HG03139 (cell line): ENCODE measurements around the gene CD38.
"Not testable (repeated sequence)": the region's sequence is repeated elsewhere in the genome, so short reads cannot be mapped to it uniquely, and the experiment has no call there.

Experiments used
- ATAC-seq: cut with Tn5 transposase; IDR thresholded peaks from one replicate; pipeline ENCODE4 v1.9.1; 2021; ENCODE audit not compliant: unreplicated experiment

CD38 gene

GRCh38 chr4:15758294-15758693 is 19.8 kb upstream of the CD38 start:
- ATAC-seq = no peak

- not testable (repeated sequence) for ATAC-seq
Observed at GRCh38 chr4:15762460-15762859, 15.7 kb upstream of the CD38 start.

- ATAC-seq = no peak
Observed at GRCh38 chr4:15765391-15765790, 12.7 kb upstream of the CD38 start.

GRCh38 chr4:15765910-15766697 is 12.0 kb upstream of the CD38 start:
- peak; percentile 82 for ATAC-seq

DNA sequence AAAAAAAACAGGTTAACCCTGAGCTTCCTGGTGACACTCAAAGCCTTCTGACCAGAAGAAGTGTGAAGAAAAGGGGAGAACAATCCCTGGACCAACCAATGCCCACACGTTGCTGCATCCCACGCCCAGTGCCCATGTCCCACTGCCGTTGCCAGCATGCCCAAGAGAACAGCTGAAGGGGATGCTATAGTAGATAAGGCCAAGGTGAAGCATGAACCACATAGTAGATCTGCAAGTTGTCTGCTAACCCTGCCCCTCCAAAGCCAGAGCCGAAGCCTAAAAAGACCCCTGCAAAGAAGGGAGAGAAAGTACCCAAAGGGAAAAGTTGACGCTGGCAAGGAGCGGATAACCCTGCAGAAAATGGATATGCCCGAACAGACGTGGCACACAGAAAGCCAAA is 11.3 kb upstream of the CD38 start:
- ATAC-seq = no peak

- ATAC-seq = no peak
Observed at GRCh38 chr4:15769202-15769601, 8.9 kb upstream of the CD38 start.

DNA sequence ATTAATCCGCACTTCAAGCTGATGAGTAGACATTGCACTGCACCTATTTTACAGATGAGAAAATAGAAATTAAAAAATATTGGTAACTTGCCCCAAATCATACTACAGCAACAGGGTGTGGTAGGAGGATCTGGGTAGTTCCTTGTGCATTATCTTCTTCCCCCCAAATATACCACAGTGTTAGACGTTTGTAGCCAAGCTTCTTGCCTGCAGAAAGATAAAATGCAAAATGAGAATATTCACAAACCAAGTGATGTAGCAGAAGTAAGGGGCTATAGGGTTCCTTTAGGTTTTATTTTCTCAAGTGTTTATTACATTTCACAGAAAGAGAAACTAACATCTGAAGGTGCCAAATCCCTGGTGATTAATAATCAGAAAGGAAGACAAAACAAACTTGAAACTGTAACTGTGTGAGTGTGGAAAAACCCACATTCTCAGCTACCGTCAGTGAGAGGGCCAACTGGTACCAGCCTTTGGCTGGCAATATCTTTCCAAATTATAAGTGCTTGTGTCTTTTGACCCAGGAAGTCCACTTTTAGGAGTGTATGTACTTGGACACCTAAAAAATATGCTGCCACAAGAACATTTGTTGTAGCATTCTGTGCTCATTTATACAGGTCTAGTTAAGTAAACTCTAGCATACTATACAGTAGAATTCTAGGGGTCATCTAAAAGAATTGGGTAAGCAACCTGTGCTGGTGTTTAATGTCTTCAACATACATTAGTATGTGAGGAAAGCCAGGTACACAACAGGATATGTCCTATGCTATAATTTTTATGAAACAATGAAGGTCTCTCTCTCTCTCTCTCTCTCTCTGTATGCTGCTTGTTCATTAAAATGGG is 6.7 kb upstream of the CD38 start:
- ATAC-seq = peak; percentile 55

GRCh38 chr4:15774020-15774420 is 4.1 kb upstream of the CD38 start:
- ATAC-seq = no peak

GRCh38 chr4:15776871-15777648 is 1.1 kb upstream of the CD38 start:
- ATAC-seq = no peak

GRCh38 chr4:15777697-15778288 is 335 bp upstream of the CD38 start:
- no peak for ATAC-seq

DNA sequence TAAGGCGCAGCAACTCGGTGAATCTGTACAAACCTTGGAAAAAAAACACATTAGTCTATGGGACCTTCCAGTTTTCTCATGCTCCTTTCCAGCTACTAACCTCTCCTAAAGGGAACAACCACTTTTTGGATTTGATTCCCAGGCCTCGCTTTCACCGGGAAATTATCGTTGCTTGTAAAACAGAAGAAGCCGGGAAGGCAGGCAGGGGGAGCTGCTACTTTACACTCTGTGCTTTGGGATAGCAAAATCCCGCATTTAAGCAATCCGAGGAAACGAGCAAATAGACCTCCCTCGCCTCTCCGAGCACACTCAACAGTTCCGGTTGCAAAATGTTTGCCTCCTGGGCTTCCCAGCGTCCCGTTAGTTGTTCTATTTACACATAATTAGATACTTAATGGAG is 1.2 kb downstream of the CD38 start:
- no peak for ATAC-seq

GRCh38 chr4:15779809-15780208 is 1.7 kb downstream of the CD38 start:
- ATAC-seq = no peak

DNA sequence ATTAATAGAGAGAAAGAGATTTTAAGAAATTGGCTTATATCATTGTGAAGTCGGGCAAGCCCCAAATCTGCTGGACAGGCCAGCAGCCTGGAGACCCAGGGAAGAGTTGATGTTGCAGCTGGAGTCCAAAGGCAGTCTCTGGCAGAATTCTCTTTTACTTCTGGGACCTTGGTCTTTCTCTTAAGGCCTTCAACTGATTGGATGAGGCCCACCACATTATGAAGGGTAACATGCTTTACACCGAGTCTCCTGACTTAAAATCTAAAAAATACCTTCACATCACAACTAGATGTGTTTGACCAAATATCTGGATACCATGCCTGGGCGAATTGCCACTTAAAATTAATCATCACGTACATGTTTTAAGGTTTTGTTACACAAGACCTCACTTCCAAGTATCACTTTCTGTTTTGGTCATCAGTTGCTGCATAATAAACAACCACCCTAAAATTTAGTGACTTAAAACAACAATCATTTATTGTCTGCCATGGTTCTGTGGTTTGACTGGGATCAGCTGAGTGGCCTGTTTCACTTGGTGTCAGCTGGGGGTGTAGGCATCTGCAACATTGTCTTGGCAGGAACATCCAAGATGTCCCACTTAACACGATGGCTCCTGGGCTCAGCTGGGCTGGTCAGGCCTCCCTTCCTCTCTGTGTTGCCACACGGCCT is 3.4 kb downstream of the CD38 start:
- no peak for ATAC-seq

DNA sequence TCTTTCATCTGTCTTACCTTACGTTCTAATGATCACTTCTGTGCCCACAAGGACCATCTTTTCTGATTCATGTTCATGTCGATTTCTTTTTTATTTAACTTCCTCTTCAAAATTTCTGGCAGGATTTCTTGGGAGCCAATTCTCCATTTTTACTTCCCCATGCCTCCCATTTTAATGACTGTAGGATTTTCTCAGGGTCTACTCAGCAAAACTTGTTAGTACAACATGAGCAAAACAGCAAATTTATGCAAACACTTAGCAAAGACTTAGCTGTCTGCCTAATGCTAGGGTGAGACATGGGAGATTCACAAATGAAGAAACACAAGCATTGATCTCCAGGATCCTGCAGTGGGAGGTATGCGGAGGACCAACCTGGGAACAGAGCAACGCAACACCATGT is 5.5 kb downstream of the CD38 start:
- no peak for ATAC-seq

- peak; percentile 80 for ATAC-seq
Observed at GRCh38 chr4:15784959-15785634, 7.0 kb downstream of the CD38 start.

DNA sequence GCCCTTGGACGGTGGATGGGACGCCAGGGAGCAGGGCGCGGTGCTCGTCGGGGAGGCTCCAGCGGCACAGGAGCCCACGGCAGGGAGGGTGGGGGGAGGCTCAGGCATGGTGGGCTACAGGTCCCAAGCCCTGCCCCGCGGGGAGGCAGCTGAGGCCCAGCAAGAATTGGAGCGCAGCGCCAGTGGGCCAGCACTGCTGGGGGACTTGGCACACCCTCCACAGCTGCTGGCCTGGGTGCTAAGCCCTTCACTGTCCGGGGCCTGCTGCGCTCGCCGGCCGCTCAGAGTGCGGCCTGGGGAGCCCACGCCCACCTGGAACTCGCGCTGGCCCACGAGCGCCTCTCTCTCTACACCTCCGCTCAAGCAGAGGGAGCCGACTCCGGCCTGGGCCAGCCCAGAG is 8.6 kb downstream of the CD38 start:
- no peak for ATAC-seq

DNA sequence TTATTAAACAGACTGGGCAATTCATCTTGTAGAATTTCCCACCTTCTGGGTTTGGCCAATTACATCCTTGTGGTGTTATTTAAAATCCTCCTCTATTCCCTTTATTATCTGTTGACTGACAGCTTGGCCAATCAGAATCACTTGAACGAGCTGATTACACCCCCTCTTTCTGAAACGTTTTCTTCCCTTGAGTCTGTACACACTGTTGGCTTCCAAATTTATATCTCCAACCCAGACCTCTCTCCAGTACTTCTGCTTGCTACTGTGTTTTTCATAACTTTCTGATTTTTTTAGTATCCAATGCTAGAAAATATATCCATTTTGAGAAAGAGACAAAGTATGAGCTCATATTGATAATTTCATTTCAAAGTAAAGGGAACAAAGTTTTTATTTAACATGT is 14.8 kb downstream of the CD38 start:
- no peak for ATAC-seq

DNA sequence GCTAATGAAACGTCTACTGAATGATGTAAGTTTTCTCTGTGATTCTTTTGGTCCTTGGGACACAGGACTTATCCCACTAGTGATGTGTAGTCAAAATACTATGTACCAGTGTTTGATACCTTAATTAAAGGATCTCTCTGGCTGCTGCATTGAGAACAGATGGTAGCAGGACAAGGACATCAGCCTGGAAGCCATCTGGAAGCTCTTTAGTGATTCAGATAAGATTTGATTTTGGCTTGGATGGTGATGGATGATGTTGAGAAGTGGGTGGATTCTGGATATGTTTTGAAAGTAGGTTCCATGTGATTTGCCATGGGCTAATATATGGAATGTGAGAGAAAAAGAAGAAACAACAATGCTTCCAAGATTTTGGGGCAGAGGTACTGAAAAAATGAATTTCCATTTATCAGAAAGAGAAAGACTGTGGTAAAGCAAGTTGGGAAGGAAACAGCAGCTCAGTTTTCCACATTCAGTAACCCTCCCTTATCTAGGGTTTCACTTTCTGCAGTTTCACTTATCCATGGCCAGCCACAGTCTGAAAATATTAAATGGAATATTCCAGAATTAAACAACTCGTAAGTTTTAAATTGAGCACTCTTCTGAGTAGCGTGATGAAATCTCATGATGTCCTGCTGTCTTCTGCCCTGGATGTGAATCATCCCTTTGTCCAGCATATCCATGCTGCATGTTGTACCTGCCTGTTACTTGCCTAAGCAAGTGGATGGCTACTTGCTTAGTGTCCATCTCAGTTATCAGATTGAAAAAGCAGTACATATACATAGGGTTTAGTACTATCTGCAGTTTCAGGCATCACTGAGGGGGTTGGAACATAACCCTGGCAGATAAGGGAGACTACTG is 15.6 kb downstream of the CD38 start:
- ATAC-seq = no peak

DNA sequence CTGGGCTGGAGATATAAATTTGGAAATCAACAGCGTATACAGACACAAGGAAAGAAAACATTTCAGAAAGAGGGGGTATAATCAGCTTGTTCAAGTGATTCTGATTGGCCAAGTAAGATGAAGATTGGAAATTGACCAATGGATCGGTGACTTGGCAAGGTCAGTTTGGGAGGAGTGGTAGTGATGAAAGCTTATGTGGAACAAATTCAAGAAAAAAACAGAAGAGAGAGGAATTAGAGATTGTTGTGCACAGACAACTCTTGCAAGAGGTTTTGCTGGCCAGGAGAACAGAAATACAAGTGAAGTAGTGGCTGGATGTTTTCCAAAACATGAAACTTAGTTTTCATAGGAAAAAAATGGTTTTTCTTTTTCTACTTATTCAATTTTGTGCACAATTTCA is 16.3 kb downstream of the CD38 start:
- no peak for ATAC-seq
